PC-3 (cell line): Measurements from ENCODE around the gene MRPL2. TPM values are rescaled to one million over a fixed set of nuclear protein-coding genes. Genes with fewer than 3 reads are reported as not detected.
"Not testable (repeated sequence)": the region's sequence is repeated elsewhere in the genome, so short reads cannot be mapped to it uniquely, and the experiment has no call there.

Experiments
- ATAC-seq: fragments of 200-7000 bp; cut with Tn5 transposase; 2 replicates; pipeline ENCODE4 v1.9.1; 2020; ENCODE audit warnings: mild to moderate bottlenecking, moderate library complexity
- BruUV-seq: library from RNA; stranded (reverse); fragments of 400-500 nt; replicated peaks from 2 replicates; lab custom pipeline; 2021; lab: Mats Ljungman, UMichigan
- CTCF ChIA-PET: fragments of 300-600 bp; sonication (Branson Sonifier 250); formaldehyde crosslinking; loops from one replicate; lab custom pipeline; 2022; ENCODE audit warnings: antibody characterized with exemption; lab: Charles Lee
- POLR2A ChIA-PET: fragments of 300-600 bp; sonication (Branson Sonifier 250); formaldehyde crosslinking; loops from one replicate; lab custom pipeline; 2022; ENCODE audit warnings: antibody characterized with exemption; ENCODE audit not compliant: unreplicated experiment; lab: Charles Lee
- DNase-seq: peaks from one replicate; pipeline ENCODE4 v3.0.0-alpha.2; 2015
- H2AFZ ChIP-seq: fragments of 300-600 bp; sonication (generic); 2 replicates; pipeline ENCODE4 v1.6.0; 2016; ENCODE audit warnings: antibody characterized with exemption, low read length
- H3F3A ChIP-seq: fragments of 300-600 bp; sonication (generic); one replicate; pipeline ENCODE4 v1.6.0; 2017; ENCODE audit warnings: antibody characterized with exemption, low read length, control low read depth, mild to moderate bottlenecking; ENCODE audit not compliant: unreplicated experiment
- H3K27ac ChIP-seq: fragments of 300-600 bp; sonication (generic); 2 replicates; pipeline ENCODE4 v1.5.1; 2016; ENCODE audit warnings: mild to moderate bottlenecking, low read length
- H3K27me3 ChIP-seq: fragments of 300-600 bp; sonication (generic); 2 replicates; pipeline ENCODE4 v1.6.1; 2016; ENCODE audit warnings: low read length, mixed read lengths
- H3K36me3 ChIP-seq: fragments of 300-600 bp; sonication (generic); 2 replicates; pipeline ENCODE4 v1.6.1; 2016; ENCODE audit warnings: low read depth, mixed run types, low read length, mixed read lengths
- H3K4me1 ChIP-seq: fragments of 300-600 bp; sonication (generic); 2 replicates; pipeline ENCODE4 v1.5.1; 2016; ENCODE audit warnings: low read length; ENCODE audit not compliant: insufficient read depth
- H3K4me2 ChIP-seq: fragments of 300-600 bp; sonication (generic); 2 replicates; pipeline ENCODE4 v1.6.0; 2016; ENCODE audit warnings: low read length
- H3K4me3 ChIP-seq: fragments of 300-600 bp; sonication (generic); 2 replicates; pipeline ENCODE4 v1.5.1; 2016; ENCODE audit warnings: mild to moderate bottlenecking, low read length, mixed read lengths
- H3K79me2 ChIP-seq: fragments of 300-600 bp; sonication (generic); 2 replicates; pipeline ENCODE4 v1.6.1; 2017; ENCODE audit warnings: low read length, mixed read lengths
- H3K9ac ChIP-seq: fragments of 300-600 bp; sonication (generic); 2 replicates; pipeline ENCODE4 v1.6.0; 2016; ENCODE audit warnings: mild to moderate bottlenecking, low read length
- H3K9me2 ChIP-seq: fragments of 300-600 bp; sonication (generic); replicated peaks from 2 replicates; pipeline ENCODE4 v1.6.1; 2016; ENCODE audit warnings: mixed run types, low read length, mixed read lengths
- H3K9me3 ChIP-seq: fragments of 300-600 bp; sonication (generic); 2 replicates; pipeline ENCODE4 v1.6.1; 2016; ENCODE audit warnings: low read length, mixed read lengths
- H4K20me1 ChIP-seq: fragments of 300-600 bp; sonication (generic); 2 replicates; pipeline ENCODE4 v1.6.1; 2016; ENCODE audit warnings: low read length, mixed read lengths
- EZH2 ChIP-seq: fragments of 300-600 bp; sonication (generic); IDR thresholded peaks from one replicate; pipeline ENCODE4 v1.6.1; 2017; ENCODE audit warnings: antibody characterized with exemption, mild to moderate bottlenecking, low read length; ENCODE audit not compliant: unreplicated experiment
- EZH2phosphoT487 ChIP-seq: fragments of 300-600 bp; sonication (generic); IDR thresholded peaks from 2 replicates; pipeline ENCODE4 v1.6.1; 2018; ENCODE audit warnings: mild to moderate bottlenecking, antibody characterized with exemption, low read length, borderline replicate concordance
- intact Hi-C: fragments of 100-400 bp; cut with micrococcal nuclease; formaldehyde crosslinking; loops from 2 replicates; pipeline ENCODE4 v1.9.0; 2023
- total RNA-seq: library from RNA; depleted of rRNA; stranded (reverse); fragments of >200 nt; gene quantifications from 2 replicates; pipeline ENCODE4 v1.2.3, GENCODE V29; 2014
- TF ChIP-seq, protein P1 (sequence below): fragments of 300-600 bp; sonication (generic); conservative IDR thresholded peaks from 2 replicates; pipeline ENCODE4 v1.5.1; 2017; ENCODE audit warnings: antibody characterized with exemption, low read depth, mild to moderate bottlenecking, low read length

Gene MRPL2
- total RNA-seq, 1 experiment from 2014 or later = 59.8 TPM

DNA sequence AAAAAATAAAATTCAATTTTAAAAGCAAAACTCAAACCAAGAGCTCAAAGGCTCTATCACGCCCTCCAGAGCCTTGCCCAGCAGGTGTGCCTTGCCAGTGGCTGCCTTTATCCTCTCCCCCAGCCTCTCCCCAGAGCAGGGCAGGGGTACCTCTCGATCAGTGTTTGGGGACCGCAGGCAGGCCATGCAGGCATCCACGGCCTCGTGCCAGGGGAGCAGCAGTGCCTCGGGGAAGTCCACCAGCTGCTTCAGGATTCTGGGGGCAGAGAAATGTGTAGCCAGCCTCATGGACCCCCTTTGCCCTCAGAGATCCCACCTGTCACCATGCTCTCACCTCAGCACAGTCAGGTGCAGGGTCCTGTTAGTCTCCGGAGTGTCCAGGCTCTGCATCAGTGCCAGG is 11.2 kb downstream of the MRPL2 start:
- DNase-seq = no peak
- Histone ChIP-seq H3K9ac (no peak overlapping the region), H3K9me3 (no peaks in the 10 kb centered on the region), H3K36me3 (no peaks in the 10 kb centered on the region; the same call in 1 of the 2 replicates), H3F3A (no peaks in the 10 kb centered on the region), H3K27ac (no peak overlapping the region), H2AFZ (no peak overlapping the region), H3K79me2 (peaks cover 17% of the 10 kb centered on the region; the same call in 1 of the 2 replicates), H3K4me1 (peaks cover 10% of the 10 kb centered on the region), H3K27me3 (no peaks in the 10 kb centered on the region), H3K9me2 (no peaks in the 10 kb centered on the region), H3K4me2 (no peak overlapping the region), H3K4me3 (no peak overlapping the region), H4K20me1 (no peaks in the 10 kb centered on the region)
- CTCF ChIA-PET = no interaction called here
- no TSS peak for BruUV-seq
- intact Hi-C loops = no loop called here
- POLR2A ChIA-PET = no interaction called here
- ATAC-seq = no peak
- TF ChIP-seq, protein P1, sequence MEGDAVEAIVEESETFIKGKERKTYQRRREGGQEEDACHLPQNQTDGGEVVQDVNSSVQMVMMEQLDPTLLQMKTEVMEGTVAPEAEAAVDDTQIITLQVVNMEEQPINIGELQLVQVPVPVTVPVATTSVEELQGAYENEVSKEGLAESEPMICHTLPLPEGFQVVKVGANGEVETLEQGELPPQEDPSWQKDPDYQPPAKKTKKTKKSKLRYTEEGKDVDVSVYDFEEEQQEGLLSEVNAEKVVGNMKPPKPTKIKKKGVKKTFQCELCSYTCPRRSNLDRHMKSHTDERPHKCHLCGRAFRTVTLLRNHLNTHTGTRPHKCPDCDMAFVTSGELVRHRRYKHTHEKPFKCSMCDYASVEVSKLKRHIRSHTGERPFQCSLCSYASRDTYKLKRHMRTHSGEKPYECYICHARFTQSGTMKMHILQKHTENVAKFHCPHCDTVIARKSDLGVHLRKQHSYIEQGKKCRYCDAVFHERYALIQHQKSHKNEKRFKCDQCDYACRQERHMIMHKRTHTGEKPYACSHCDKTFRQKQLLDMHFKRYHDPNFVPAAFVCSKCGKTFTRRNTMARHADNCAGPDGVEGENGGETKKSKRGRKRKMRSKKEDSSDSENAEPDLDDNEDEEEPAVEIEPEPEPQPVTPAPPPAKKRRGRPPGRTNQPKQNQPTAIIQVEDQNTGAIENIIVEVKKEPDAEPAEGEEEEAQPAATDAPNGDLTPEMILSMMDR = no peak
- TF ChIP-seq EZH2 (no peak), EZH2phosphoT487 (no peak)

DNA sequence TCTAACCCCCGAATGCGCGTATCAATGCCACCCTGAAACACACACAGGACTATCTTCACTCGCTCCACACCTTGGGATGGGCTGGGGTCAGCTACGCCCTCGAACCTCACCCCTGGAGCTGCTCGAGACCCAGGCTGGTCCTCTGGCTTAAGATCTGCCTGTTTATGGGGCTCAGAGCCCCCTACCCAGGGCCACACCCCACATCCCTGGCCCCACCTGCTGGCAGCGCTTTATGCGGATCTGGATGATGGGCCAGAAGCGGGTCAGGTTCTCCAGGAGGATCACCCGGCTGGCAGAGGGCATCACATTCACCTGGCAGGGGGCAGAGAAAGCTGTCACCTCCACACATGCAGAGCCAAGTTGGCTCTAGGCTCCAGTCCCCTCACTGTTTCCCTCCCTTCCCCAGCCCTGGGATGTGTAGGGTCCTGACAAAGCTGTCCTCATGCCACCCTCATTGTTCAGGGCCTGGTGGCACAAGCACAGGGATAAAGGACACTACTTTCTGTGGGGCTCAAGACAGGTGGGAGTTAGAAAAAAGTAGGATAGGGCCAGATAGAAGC is 13.8 kb downstream of the MRPL2 start:
- H3K9me3 ChIP-seq = no peaks in the 10 kb centered on the region
- ATAC-seq (no peak), DNase-seq (no peak)
- H3F3A ChIP-seq = no peaks in the 10 kb centered on the region
- no peak overlapping the region for H3K4me3 ChIP-seq
- intact Hi-C loops = no loop called here
- peaks cover 3% of the 10 kb centered on the region for H3K36me3 ChIP-seq
- no TSS peak for BruUV-seq
- no peak overlapping the region for H2AFZ ChIP-seq
- H3K4me2 ChIP-seq = no peak overlapping the region
- H3K27me3 ChIP-seq = no peaks in the 10 kb centered on the region
- ChIA-PET CTCF (no interaction called here), POLR2A (no interaction called here)
- H3K27ac ChIP-seq = no peak overlapping the region
- no peaks in the 10 kb centered on the region for H4K20me1 ChIP-seq
- H3K9me2 ChIP-seq = no peaks in the 10 kb centered on the region
- H3K9ac ChIP-seq = no peak overlapping the region
- no peaks in the 10 kb centered on the region for H3K79me2 ChIP-seq
- H3K4me1 ChIP-seq = no peaks in the 10 kb centered on the region
- TF ChIP-seq EZH2phosphoT487 (no peak), EZH2 (no peak)
- TF ChIP-seq, protein P1 = no peak

DNA sequence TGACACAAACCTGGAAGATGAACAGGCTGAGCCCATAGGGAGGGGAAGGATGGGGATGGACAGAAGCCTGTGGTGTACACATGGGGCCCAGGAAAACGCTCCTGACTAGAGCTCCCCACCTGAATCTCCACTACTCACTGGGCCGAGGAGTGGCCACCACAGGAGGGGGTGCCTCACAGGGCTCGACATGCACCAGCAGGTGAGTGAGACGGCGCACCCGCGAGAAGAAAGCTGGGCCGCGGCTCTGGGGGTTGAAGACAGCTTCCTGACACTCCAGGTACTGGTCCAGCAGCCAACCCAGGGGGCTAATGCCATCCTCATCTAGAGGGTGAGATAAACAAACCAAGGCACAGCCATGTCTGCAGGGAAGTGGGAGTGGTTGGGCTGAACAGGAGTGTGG is 15.9 kb downstream of the MRPL2 start:
- no TSS peak for BruUV-seq
- CTCF ChIA-PET = no interaction called here
- no peak for DNase-seq

DNA sequence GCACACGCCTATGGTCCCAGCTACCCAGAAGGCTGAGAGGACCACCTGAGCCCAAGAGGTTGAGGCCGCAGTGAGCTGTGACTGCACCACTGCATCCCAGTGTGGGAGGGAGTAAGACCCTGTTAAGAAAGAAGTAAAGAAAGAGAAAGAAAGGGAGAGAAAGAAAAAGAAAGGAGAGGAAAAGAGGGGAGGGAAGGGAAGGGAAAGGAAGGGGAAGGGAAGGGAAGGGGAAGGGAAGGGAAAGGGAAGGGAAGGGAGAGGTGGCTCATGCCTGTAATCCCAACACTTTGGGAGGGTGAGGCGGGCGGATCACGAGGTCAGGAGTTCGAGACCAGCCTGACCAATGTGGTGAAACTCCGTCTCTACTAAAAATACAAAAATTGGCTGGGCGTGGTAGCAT is 17.8 kb downstream of the MRPL2 start:
- H2AFZ ChIP-seq, H3K36me3 ChIP-seq, H3K9ac ChIP-seq, POLR2A ChIA-PET, intact Hi-C loops, ATAC-seq, H3K9me2 ChIP-seq, H4K20me1 ChIP-seq, H3K4me2 ChIP-seq, H3K9me3 ChIP-seq, H3K27me3 ChIP-seq, H3F3A ChIP-seq, H3K27ac ChIP-seq, H3K4me1 ChIP-seq, DNase-seq, H3K79me2 ChIP-seq, BruUV-seq, H3K4me3 ChIP-seq, CTCF ChIA-PET: not testable (repeated sequence)

More for the DNA sequence above, 15.9 kb downstream of the MRPL2 start:
- no peak for ATAC-seq
- H3K4me3 ChIP-seq = no peak overlapping the region
- POLR2A ChIA-PET = no interaction called here
- no peaks in the 10 kb centered on the region for H3K4me1 ChIP-seq
- H3K79me2 ChIP-seq = no peaks in the 10 kb centered on the region
- no peaks in the 10 kb centered on the region for H4K20me1 ChIP-seq
- H2AFZ ChIP-seq = no peak overlapping the region
- H3K36me3 ChIP-seq = peaks cover 3% of the 10 kb centered on the region
- no peaks in the 10 kb centered on the region for H3K27me3 ChIP-seq
- intact Hi-C loops = no loop called here
- H3F3A ChIP-seq = no peaks in the 10 kb centered on the region
- no peaks in the 10 kb centered on the region for H3K9me2 ChIP-seq
- H3K9ac ChIP-seq = no peak overlapping the region
- H3K27ac ChIP-seq = no peak overlapping the region
- H3K9me3 ChIP-seq = no peaks in the 10 kb centered on the region
- H3K4me2 ChIP-seq = no peak overlapping the region
- TF ChIP-seq EZH2 = no peak
- TF ChIP-seq EZH2phosphoT487 = no peak
- TF ChIP-seq, protein P1 = no peak
